Stimulated activated CD8-positive, alpha-beta memory T cell treated with anti-CD3 and anti-CD28 coated beads, Interleukin-15, amount 100 ng/mL, for 1 hour (primary cell): ENCODE measurements around the gene CFHR5.
"Not testable (repeated sequence)": the region's sequence is repeated elsewhere in the genome, so short reads cannot be mapped to it uniquely, and the experiment has no call there.

Source experiments
- DNase-seq: peaks from one replicate; pipeline ENCODE4 v3.0.0-alpha.2; 2020; ENCODE audit warnings: low read depth

CFHR5 gene

DNA sequence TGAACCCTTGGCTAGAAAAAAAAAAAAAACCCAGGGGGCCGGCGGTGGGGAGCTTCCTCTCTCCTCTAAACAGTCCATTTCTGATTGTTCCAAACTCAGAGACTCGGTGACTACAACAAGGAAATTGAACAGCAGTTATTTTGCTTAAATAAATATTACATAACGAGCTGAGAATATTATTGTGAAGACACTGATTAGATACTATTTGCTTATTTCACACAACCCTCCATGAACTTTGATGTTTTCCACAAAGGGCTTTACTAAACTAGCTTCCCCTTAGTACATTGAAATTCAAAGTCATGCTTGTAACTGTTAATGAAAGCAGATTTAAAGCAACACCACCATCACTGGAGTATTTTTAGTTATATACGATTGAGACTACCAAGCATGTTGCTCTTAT is at the start of gene CFHR5:
TSS of gene CFHR5 (plus strand) at position 279 of the 400 bp plus-strand sequence. CDS start at position 388, 109 bp downstream.
- DNase-seq = no peak

DNA sequence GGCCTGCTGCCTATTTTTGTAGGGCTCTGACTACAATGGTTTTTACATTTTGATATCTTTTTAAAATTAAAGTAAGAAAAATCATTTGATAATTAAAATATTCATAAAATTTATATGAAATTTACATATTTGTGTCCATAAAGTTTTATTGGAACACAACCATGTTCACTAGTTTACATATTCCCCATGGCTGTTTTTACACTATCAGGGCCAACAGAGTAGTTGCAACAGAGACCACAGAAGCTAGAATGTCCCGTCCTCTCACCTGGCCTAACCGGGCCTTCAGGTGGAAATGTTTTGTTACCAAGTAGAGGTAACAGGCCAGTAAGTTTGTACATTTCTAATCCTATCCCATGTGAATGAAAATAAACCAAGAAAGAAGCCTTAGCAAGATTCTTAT is 44.5 kb upstream of the CFHR5 start:
- not testable (repeated sequence) for DNase-seq

DNA sequence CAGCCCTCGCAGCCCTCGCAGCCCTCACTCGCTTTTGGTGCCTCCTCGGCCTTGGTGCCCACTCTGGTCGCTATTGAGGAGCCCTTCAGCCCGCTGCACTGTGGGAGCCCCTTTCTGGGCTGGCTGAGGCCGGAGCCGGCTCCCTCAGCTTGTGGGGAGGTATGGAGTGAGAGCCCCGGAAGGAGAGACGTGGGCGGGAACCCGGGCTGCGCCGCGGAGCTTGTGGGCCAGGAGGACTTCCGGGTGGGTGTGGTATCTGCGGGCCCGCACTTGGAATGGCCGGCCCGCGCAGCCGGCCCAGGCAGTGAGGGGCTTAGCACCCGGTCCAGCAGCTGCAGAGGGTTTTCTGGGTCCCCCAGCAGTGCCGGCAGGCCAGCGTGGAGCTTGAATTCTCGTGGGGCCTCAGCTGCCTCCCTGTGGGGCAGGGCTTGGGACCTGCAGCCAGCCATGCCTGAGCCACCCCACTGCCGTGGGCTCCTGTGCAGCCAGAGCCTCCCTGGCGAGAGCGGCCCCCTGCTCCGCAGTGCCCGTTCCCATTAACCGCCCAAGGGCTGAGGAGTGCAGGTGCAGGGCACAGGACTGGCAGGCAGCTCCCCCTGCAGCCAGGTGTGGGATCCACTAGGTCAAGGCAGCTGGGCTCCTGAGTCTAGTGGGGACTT is 43.7 kb upstream of the CFHR5 start:
- DNase-seq = no peak

DNA sequence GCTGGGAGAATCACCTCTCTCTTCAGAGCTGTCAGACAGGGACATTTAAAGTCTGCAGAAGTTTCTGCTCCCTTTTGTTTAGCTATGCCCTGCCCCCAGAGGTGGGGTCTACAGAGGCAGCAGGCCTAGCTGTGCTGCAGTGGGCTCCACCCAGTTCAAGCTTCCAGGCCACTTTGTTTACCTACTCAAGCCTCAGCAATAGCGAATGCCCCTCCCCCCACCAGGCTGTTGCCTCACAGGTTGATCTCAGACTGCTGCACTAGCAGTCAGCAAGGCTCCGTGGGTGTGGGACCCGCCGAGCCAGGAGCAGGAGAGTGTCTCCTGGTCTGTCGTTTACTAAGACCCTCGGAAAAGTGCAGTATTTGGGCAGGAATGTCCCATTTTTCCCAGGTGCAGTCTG is 35.9 kb upstream of the CFHR5 start:
- not testable (repeated sequence) for DNase-seq

DNA sequence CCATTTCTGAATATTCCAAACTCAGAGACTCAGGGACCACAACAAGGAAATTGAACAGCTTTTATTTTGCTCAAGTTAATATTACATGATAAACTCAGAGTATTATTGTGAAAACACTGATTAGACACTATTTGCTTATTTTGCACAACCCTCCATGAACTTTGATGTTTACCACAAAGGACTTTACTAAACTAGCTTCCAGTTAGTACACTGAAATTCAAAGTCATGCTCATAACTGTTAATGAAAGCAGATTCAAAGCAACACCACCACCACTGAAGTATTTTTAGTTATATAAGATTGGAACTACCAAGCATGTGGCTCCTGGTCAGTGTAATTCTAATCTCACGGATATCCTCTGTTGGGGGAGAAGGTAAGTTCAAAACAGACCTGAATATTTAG is 33.8 kb upstream of the CFHR5 start, which contains the start of gene CFHR2:
TSS of gene CFHR2 (plus strand) at position 171 of the 400 bp plus-strand sequence. CDS start at position 314, 143 bp downstream.
- DNase-seq = not testable (repeated sequence)

DNA sequence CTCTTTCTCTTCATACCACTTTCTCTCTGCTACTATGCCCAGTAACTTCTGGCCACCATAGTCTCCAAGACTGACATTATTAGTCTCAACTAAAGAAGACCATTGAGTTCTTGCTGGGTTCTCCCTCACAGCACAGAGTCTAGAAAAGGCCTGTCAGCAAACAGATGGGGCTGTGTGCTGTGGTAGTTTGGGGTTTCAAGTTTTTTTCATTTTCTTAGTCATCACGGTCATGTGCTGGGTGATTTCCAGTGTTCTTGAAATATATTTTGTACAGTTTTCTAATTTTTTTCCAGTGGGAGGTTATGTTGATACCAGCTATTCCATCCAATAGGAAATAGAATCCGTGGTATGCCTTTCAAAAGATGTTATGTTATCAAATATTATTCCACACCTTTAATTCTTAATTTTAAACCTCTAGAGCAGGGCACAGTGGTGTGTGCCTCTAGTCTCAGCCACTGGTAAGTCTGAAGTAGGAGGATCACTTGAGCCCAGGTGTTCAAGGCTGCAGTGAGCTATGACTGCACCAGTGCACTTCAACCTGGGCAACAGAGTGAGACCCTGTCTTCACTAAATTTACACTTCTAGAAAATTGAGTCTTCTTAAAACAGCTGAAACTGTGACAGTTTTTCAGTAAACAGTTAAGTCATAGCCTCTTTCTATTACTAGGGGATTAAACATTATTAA is 25.5 kb upstream of the CFHR5 start:
- DNase-seq = no peak

DNA sequence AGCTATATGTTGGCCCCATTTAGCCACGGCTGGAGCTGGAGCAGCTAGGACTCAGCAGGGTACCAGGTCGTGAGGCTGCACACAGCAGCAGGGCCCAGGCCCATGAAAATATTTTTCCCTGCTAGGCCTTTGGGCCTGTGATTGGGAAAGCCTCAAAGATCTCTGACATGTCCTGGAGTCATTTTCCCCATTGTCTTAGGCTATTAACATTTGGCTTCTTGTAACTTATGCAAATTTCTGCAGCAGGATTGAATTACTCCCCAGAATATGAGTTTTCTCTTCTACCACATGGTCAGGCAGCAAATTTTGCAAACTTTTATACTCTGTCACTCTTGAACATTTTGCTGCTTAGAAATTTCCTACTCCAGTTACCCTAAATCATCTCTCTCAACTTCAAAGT is 22.6 kb upstream of the CFHR5 start:
- no peak for DNase-seq

DNA sequence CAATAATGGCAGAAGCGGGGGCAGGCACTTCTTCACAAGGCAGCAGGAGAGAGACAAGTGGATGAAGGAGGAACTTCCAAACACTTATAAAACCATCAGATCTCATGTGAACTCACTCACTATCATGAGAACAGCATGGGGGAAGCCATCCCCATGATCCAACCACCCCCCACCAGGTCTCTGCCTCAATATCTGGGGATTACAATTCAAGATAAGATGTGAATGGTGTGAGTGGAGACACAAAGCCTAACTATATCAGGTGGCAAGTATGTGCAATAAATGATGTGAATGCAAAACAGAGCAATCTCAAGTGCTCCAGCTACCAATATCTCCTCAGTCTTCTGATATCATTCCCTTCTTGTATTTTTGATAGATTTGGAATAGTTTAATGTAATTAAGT is 21.4 kb upstream of the CFHR5 start:
- no peak for DNase-seq

DNA sequence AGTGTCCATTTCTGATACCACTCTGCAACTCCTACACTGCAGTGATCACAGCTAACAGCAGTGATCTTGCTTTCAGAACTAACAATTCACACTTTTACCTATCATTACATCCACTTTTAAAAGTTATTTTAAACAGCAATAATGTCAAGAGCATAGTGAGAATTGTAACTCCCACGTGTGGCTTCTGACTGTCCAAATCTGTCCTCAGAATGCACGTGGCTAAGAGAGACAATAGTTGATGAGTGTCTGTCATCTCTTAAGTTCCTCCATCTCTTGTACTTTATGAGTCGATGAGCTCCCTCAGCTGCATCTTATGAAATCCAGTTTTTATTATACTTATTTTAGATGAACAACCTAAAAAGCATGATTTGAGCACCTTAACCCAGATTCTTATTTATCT is 16.5 kb upstream of the CFHR5 start:
- DNase-seq = no peak

DNA sequence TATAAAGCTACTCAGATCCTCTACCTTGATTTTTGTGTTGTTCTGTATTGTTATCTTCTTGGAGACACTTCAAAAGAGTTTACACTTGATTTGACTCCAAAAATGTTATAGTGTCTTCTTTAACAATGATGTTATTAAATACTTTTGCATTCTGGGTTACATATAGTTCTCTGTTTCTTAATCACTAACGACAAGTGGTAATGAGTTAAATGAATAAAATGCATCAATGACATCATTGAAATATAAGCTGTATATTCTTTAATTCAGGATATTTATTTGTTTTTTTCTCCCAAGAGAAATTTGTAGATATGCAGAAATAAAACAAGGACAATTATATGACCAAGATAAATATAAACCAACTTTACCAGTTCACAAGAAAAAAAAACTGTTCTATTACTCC is 7.2 kb upstream of the CFHR5 start:
- DNase-seq = no peak

DNA sequence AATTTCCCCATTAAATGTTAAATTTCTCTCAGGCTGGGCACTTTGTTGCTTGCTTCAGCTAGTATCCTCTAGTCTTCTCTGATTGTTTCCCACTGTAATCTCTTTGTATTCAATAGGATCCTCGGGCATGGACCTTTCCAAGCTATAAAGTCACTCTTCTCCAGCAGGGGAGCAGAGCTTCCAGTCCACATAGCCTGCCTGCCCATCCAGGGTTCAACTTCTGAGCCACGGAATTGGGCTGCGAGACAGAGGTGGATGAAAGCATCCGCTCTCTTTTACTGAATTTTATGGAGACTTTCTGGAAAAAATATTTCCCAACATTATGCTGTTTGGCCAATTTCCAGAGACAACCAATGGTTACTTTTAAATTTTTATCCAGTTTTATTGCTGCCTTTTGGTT is 1.1 kb upstream of the CFHR5 start:
- no peak for DNase-seq

DNA sequence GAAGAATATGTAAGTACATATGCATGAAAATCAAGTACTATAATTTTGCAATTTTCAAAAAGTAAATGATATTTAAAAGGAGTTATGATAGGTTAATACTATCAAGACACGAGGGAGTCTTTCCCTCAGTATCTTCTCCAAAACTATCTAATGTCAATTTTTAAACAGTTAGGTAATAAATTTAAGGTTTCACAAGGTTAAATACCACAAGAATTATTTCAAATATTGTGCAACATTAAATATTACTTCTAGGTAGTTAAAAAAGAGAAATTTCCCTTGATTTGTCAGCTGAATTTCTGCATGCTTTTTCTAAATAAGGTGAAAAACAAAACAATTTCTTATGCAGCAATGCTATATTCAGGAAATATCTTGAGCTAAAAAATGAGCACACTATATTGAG is 3.5 kb downstream of the CFHR5 start:
- no peak for DNase-seq

DNA sequence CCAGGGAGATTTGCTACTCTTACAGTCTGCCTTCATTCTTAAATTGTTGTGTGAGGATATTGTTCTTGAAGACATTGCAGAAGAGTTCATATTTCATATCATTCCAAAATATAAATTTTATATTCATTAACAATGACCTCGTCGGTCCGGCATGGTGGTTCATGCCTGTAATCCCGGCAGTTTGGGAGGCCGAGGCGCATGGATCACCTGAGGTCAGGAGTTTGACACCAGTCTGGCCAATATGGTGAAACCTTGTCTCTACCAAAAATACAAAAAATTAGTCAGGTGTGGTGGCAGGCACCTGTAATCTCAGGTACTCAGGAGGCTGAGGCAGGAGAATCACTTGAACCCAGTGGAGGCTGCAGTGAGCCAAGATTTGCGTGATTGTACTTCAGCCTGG is 4.9 kb downstream of the CFHR5 start:
- DNase-seq = not testable (repeated sequence)

DNA sequence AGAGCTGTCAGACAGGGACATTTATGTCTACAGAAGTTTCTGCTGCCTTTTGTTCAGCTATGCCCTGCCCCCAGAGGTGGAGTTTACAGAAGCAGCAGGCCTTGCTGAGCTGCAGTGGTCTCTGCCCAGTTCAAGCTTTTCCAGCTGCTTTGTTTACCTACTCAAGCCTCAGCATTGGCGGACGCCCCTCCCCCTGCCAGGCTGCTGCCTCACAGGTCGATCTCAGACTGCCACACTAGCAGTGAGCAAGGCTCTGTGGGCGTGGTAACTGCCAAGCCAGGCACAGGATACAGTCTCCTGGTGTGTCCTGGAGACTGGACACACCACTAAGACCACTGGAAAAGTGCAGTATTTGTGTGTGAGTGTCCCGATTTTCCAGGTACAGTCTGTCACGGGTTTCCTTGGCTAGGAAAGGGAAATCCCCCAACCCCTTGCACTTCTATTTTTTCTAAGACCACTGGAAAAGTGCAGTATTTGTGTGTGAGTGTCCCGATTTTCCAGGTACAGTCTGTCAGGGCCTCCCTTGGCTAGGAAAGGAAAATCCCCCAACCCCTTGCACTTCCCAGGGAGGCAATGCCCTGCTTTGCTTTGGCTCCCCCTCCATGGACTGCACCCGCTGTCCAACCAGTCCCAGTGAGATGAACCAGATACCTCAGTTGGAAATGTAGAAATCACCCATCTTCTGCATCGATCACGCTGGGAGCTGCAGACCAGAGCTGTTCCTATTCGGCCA is 14.7 kb downstream of the CFHR5 start:
- not testable (repeated sequence) for DNase-seq

DNA sequence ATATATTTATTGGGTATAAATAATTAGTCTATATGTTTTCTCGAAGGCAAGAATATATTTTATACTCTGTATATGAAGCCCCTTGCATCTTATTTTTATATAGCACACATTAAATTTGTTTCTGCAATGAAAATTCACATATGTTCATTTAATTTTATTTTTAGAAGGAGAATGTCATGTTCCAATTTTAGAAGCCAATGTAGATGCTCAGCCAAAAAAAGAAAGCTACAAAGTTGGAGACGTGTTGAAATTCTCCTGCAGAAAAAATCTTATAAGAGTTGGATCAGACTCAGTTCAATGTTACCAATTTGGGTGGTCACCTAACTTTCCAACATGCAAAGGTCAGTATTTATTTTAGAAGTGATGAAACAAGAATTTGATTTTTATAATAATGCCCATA is 16.6 kb downstream of the CFHR5 start:
- no peak for DNase-seq

DNA sequence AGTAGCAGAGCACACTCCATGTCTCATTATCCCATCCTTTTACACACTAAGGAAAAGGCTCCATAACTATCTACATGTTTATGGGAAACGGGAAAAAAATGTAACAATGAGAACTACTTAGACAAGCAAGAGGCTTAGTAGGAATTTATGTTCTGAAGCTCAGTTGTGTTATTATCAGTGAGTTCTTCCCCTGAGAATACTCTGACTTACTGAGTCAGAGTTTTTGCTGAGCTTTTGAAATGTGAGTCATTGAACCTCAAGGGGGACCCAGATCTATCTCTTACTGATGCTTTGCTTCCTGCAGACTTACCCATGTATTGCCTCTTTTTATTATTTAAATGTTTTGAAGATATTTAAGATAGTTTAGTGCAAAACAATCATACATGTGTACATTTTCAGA is 20.1 kb downstream of the CFHR5 start:
- no peak for DNase-seq

DNA sequence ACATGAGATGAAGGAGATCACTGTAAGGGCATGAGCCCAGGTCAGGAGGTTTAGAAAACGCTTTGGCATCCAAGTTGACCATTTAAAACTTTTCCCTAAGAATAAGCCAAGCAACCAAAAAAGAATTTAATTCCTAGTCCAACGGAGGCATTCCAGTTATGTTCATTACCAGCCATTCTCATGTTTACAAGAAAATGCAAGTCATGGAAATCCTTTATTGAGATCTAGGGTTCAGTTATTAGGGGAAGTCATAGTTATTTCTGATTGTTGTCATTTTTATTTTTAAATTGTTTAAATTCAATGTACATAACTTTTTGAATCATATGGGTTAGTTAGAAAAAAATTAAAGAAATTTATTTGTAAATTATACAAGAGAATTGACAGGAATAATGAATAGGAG is 24.5 kb downstream of the CFHR5 start:
- no peak for DNase-seq

DNA sequence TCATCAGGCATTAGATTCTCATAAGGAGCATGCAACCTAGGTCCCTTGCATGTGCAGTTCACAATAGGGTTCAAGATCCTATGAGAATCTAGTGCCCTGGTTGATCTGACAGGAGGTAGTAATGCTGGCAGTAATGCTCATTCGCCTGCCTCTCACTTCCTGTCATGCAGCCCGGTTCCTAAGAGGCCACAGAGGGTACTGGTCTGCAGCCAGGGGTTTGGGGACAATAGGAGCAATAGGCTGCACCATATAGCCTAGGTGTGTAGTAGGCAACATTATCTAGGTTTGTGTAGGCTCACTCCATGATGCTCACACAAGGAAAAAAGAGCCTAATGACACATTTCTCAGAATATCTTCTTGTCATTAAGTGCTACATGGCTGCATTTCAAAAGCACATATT is 25.8 kb downstream of the CFHR5 start:
- DNase-seq = no peak

DNA sequence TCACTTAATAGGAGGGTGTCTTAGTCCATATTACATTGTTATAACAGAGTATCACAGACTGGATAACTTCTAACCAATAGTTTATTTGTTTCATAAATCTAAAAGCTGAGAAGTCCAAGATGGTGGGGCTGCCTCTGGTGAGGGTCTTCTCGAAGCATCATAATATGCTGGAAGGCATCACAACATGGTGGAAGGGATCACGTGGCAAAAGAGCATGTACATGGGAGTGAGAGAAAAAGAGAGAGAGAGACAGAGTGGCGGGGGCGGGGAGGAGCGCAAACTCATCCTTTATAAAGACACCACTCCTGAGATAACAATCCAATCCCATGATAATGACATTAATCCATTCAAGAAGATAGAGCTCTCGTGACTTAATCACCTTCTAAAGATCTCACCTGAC is 31.5 kb downstream of the CFHR5 start:
- DNase-seq = no peak

DNA sequence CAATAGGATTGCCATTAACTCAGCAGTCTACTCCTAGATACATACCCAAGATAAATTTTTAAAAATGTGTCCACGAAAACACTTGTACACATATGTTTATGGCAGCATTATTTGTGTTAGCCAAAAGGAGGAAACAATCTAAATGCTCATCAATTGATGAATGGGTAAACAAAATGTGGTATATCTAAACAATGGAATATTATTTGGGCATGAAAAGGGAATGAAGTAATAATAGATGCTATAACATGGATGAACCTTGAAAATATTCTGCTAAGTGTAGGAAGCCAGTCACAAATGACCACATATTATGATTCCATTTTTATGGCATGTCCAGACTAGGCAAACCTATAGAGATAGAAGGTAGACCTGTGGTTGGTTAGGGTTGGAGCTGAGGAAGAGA is 34.3 kb downstream of the CFHR5 start:
- no peak for DNase-seq

DNA sequence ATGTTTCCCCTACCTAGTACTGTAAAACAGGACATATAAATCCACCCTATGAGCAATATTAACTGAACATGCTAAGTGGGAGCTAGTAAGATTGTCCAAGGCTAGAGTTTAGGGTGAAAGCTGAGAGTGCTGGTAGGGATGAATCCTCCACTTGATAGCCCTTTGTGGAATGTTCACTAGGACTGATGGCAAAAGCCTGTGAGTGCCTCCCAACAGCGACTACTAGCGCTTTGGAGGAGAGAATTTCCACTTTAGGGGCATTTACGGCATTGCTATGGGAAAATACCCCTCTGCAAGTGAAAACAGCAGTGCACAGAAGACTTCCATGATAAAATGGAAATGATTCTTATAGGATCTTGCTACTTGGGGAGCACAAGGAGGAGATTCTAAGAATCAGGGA is 35.9 kb downstream of the CFHR5 start:
- no peak for DNase-seq

DNA sequence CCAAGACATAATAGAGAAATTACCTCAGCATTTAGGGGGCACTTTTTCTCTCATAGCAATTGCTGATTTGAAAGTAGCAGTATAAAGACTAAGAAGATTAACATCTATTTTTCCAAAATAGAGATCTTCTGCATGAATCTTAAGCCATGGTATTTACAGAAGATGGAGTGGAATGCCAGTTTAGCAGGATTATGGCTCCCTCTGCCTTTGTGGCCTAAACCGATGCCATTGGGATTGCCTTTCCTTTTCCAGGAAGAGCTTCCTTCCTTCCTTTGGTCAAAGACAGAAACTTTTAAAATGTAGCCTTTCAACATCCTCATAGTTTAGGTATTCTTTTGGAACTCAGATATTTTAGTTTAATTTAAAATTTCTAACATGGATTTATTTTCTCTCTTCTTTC is 39.4 kb downstream of the CFHR5 start:
- DNase-seq = no peak

DNA sequence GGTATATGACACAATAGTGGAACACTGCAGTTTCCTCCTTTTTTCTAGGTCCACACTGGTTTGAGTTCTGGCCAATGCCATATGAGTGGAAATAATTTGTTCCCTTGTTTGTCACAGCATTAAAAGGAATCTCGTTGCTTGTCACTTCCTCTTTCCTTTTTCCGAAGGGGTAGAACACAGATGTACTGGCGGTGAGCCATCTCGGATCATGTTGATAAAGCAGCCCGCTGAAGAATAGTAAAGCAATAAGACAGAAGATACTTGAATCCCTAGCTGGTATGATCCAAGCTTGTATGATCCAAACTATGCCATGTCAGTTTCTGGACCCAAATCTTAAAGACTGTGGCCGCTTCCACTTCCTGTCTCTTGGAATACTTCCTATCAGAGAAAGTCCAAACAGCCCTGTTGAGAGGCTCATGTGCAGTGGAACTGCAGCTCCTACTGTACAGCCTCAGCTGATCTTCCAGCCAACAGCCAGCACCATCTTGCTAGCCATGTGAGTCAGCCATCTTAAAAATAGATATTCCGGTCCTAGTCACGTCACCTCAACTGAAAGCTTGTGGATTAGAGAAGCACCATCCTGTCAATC is 40.3 kb downstream of the CFHR5 start:
- no peak for DNase-seq
